ENCODE measurements around the gene DIP2A.

Gene DIP2A

DNA sequence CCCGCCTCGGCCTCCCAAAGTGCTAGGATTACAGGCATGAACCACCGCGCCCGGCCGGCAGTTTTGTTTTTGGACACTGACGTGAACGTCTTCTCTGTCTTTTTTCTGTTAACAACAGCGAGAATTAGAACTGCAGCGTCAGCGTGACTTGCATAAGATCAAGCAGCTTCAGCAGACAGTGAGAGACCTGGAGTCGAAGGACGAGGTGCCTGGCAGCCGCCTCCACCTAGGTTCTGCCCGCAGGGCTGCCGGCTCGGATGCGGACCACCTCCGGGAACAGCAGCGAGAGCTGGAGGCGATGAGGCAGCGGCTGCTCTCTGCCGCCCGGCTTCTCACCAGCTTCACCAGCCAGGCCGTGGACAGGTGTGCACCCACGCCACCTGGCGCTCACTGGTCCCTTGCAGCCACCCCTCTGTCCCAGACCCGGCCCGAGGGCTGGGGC lies 22.9 kb upstream of the DIP2A start:
- Histone ChIP-seq H3K4me2 (ENCODE audit: low read length) (no peak overlapping the region), H3K4me3 (ENCODE audit: low read length) (no peak overlapping the region), H3K36me3 (ENCODE audit: control insufficient read depth, low read length) (peaks cover 59% of the 10 kb centered on the region), H4K20me1 (ENCODE audit: control insufficient read depth, insufficient read depth, low read depth, low read length) (no peaks in the 10 kb centered on the region; the same call in 1 of the 2 replicates), H3K79me2 (ENCODE audit: control insufficient read depth, low read length) (no peaks in the 10 kb centered on the region), H3K4me1 (ENCODE audit: control insufficient read depth, low read length) (no peaks in the 10 kb centered on the region), H3K27me3 (ENCODE audit: control insufficient read depth, low read length) (no peaks in the 10 kb centered on the region), H3F3A (ENCODE audit: control insufficient read depth, insufficient read depth) (no peaks in the 10 kb centered on the region; the same call in 1 of the 2 replicates), H3K9me2 (replicated peaks; ENCODE audit: control insufficient read depth, low read length) (no peaks in the 10 kb centered on the region), H3K27ac (ENCODE audit: low read depth, low read length) (no peak overlapping the region), H3K9me3 (ENCODE audit: control insufficient read depth, insufficient read depth, low read length) (no peaks in the 10 kb centered on the region)
- TF ChIP-seq CTCF (IDR thresholded peaks at IDR 0.05; ENCODE audit: low read depth, low read length, poor library complexity, severe bottlenecking) (no peak), EZH2phosphoT487 (IDR thresholded peaks at IDR 0.05; ENCODE audit: borderline replicate concordance, low read length) (no peak)

DNA sequence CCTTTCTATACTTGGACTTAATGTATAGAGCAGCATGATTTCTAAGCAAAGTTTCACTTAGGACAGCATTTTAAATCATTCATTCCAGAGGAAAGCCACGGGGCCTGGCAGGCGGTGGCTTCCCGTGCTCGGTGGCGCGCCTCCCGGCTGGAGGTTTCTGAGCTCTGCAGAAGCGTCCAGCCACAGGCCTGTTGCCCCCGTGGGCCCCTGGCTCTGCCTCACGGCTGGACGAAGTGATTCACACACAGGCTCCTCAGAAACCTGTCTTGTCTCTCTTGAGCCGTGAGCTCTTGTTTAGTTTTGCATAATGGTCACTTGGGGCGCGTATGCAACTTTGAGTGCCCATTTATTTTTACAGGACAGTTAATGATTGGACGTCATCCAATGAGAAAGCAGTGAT lies 22.1 kb upstream of the DIP2A start:
- no peaks in the 10 kb centered on the region for H3K79me2 ChIP-seq (ENCODE audit: control insufficient read depth, low read length)
- no peaks in the 10 kb centered on the region; the same call in 1 of the 2 replicates for H4K20me1 ChIP-seq (ENCODE audit: control insufficient read depth, insufficient read depth, low read depth, low read length)
- H3K4me2 ChIP-seq (ENCODE audit: low read length) = no peak overlapping the region
- no peaks in the 10 kb centered on the region for H3K27me3 ChIP-seq (ENCODE audit: control insufficient read depth, low read length)
- no peaks in the 10 kb centered on the region for H3K9me3 ChIP-seq (ENCODE audit: control insufficient read depth, insufficient read depth, low read length)
- H3K27ac ChIP-seq (ENCODE audit: low read depth, low read length) = no peak overlapping the region
- no peak overlapping the region for H3K4me3 ChIP-seq (ENCODE audit: low read length)
- H3K9me2 ChIP-seq (replicated peaks; ENCODE audit: control insufficient read depth, low read length) = no peaks in the 10 kb centered on the region
- TF ChIP-seq EZH2phosphoT487 (IDR thresholded peaks at IDR 0.05; ENCODE audit: borderline replicate concordance, low read length) (no peak), CTCF (IDR thresholded peaks at IDR 0.05; ENCODE audit: low read depth, low read length, poor library complexity, severe bottlenecking) (no peak)
- no peaks in the 10 kb centered on the region; the same call in 1 of the 2 replicates for H3F3A ChIP-seq (ENCODE audit: control insufficient read depth, insufficient read depth)
- H3K4me1 ChIP-seq (ENCODE audit: control insufficient read depth, low read length) = no peaks in the 10 kb centered on the region
- peaks cover 64% of the 10 kb centered on the region for H3K36me3 ChIP-seq (ENCODE audit: control insufficient read depth, low read length)

- Histone ChIP-seq H3K9me3 (ENCODE audit: control insufficient read depth, insufficient read depth, low read length) (no peaks in the 10 kb centered on the region), H3K36me3 (ENCODE audit: control insufficient read depth, low read length) (peaks cover 64% of the 10 kb centered on the region), H3K4me3 (ENCODE audit: low read length) (no peak overlapping the region), H4K20me1 (ENCODE audit: control insufficient read depth, insufficient read depth, low read depth, low read length) (no peaks in the 10 kb centered on the region; the same call in 1 of the 2 replicates), H3K4me1 (ENCODE audit: control insufficient read depth, low read length) (no peaks in the 10 kb centered on the region), H3K4me2 (ENCODE audit: low read length) (no peak overlapping the region), H3K79me2 (ENCODE audit: control insufficient read depth, low read length) (no peaks in the 10 kb centered on the region), H3K9me2 (replicated peaks; ENCODE audit: control insufficient read depth, low read length) (no peaks in the 10 kb centered on the region), H3K27me3 (ENCODE audit: control insufficient read depth, low read length) (no peaks in the 10 kb centered on the region), H3K27ac (ENCODE audit: low read depth, low read length) (no peak overlapping the region), H3F3A (ENCODE audit: control insufficient read depth, insufficient read depth) (no peaks in the 10 kb centered on the region; the same call in 1 of the 2 replicates)
- TF ChIP-seq EZH2phosphoT487 (IDR thresholded peaks at IDR 0.05; ENCODE audit: borderline replicate concordance, low read length) (no peak), CTCF (IDR thresholded peaks at IDR 0.05; ENCODE audit: low read depth, low read length, poor library complexity, severe bottlenecking) (no peak)
These were observed 21.6 kb upstream of the DIP2A start for GRCh38 chr21:46437096-46437498.
